Liver (tissue), 3 donors: Measurements from ENCODE around the gene SMG6.

ENCODE experiments used
- EGR1 ChIP-seq, 2 donors: IDR thresholded peaks; 2 replicates each; pipeline ENCODE4 v1.6.1; 2016 to 2018; ENCODE audit warnings: antibody characterized with exemption in 2 of 2, low read depth in 2 of 2
- FOXA1 ChIP-seq: IDR thresholded peaks from 2 replicates; pipeline ENCODE4 v1.6.1; 2016; ENCODE audit warnings: antibody characterized with exemption
- GABPA ChIP-seq, 2 donors: IDR thresholded peaks in 1 of 2; conservative IDR thresholded peaks in 1 of 2; 2 replicates each; pipeline ENCODE4 v1.6.1; 2016; ENCODE audit warnings: antibody characterized with exemption in 2 of 2, mild to moderate bottlenecking in 1 of 2, moderate library complexity in 1 of 2
- JUND ChIP-seq, 2 donors: IDR thresholded peaks; 2 replicates each; pipeline ENCODE4 v1.6.1; 2016; ENCODE audit warnings: antibody characterized with exemption in 2 of 2
- NR2F2 ChIP-seq: IDR thresholded peaks from 2 replicates; pipeline ENCODE4 v1.6.1; 2016; ENCODE audit warnings: antibody characterized with exemption
- RAD21 ChIP-seq, 2 donors: IDR thresholded peaks; 2 replicates each; pipeline ENCODE4 v1.6.1; 2016; ENCODE audit warnings: antibody characterized with exemption in 2 of 2, mild to moderate bottlenecking in 2 of 2
- REST ChIP-seq: IDR thresholded peaks from 2 replicates; pipeline ENCODE4 v1.6.1; 2016; ENCODE audit warnings: antibody characterized with exemption, mild to moderate bottlenecking
- RXRA ChIP-seq, 2 donors: IDR thresholded peaks; 2 replicates each; pipeline ENCODE4 v1.6.1; 2017 to 2018; ENCODE audit warnings: antibody characterized with exemption in 2 of 2, mild to moderate bottlenecking in 1 of 2
- SP1 ChIP-seq: IDR thresholded peaks from 2 replicates; pipeline ENCODE4 v1.6.1; 2018; ENCODE audit warnings: antibody characterized with exemption, mild to moderate bottlenecking
- TAF1 ChIP-seq: conservative IDR thresholded peaks from 2 replicates; pipeline ENCODE4 v1.6.1; 2016; ENCODE audit warnings: antibody characterized with exemption, mild to moderate bottlenecking
- YY1 ChIP-seq: IDR thresholded peaks from 2 replicates; pipeline ENCODE4 v1.6.1; 2016; ENCODE audit warnings: antibody characterized with exemption, mild to moderate bottlenecking
- ZBTB33 ChIP-seq: IDR thresholded peaks from 2 replicates; pipeline ENCODE4 v1.6.1; 2016; ENCODE audit warnings: antibody characterized with exemption
- TF ChIP-seq, protein P1 (sequence below): fragments of 150-350 bp; IDR thresholded peaks from 2 replicates; pipeline ENCODE4 v1.5.1; 2017; ENCODE audit warnings: improper control_type of control experiment, low read depth, low read length; ENCODE audit not compliant: missing input control
- TF ChIP-seq, protein P2 (sequence below): IDR thresholded peaks from 2 replicates; pipeline ENCODE4 v1.6.1; 2016; ENCODE audit warnings: antibody characterized with exemption
- donor health status: healthy.
- donor health status: healthy.

DNA sequence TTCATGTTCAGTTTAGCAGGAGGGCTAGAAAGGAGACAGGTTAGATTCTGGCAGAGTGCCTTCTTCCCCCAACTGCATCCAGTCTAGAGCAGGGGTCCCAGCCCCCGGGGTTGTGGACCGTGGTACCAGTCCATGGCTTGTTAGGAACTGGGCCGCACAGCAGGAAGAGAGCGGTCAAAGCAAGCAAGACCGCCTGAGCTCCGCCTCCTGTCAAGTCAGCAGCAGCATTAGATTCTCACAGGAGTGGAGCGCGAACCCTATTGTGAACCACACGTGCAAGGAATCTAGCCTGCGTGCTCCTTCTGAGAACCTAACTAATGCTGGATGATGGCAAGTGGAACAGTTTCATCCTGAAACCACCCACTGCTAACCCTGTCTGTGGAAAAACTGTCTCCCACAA, 153.7 kb downstream of the SMG6 start:
- TF ChIP-seq, protein P1, sequence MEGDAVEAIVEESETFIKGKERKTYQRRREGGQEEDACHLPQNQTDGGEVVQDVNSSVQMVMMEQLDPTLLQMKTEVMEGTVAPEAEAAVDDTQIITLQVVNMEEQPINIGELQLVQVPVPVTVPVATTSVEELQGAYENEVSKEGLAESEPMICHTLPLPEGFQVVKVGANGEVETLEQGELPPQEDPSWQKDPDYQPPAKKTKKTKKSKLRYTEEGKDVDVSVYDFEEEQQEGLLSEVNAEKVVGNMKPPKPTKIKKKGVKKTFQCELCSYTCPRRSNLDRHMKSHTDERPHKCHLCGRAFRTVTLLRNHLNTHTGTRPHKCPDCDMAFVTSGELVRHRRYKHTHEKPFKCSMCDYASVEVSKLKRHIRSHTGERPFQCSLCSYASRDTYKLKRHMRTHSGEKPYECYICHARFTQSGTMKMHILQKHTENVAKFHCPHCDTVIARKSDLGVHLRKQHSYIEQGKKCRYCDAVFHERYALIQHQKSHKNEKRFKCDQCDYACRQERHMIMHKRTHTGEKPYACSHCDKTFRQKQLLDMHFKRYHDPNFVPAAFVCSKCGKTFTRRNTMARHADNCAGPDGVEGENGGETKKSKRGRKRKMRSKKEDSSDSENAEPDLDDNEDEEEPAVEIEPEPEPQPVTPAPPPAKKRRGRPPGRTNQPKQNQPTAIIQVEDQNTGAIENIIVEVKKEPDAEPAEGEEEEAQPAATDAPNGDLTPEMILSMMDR = no peak
- no peak for TF ChIP-seq SP1
- TF ChIP-seq YY1 = no peak
- no peak for TF ChIP-seq RAD21 (IDR thresholded peaks at IDR 0.05)
- TF ChIP-seq, protein P2, sequence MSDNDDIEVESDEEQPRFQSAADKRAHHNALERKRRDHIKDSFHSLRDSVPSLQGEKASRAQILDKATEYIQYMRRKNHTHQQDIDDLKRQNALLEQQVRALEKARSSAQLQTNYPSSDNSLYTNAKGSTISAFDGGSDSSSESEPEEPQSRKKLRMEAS = no peak
- TF ChIP-seq REST = no peak
- no peak for TF ChIP-seq JUND (IDR thresholded peaks at IDR 0.05)
- no peak for TF ChIP-seq TAF1
- TF ChIP-seq FOXA1 = no peak
- TF ChIP-seq GABPA (IDR thresholded peaks at IDR 0.05 in 1 of 2, conservative IDR thresholded peaks at IDR 0.05 in 1 of 2) = no peak
- TF ChIP-seq RXRA (IDR thresholded peaks at IDR 0.05) = no peak
- no peak for TF ChIP-seq NR2F2
- TF ChIP-seq ZBTB33 = no peak
- no peak for TF ChIP-seq EGR1 (IDR thresholded peaks at IDR 0.05; ENCODE audit: low read depth in 2 of 2)
